ENCODE measurements around the gene JADE3. TPM values are rescaled to one million over a fixed set of nuclear protein-coding genes. Genes with fewer than 3 reads are reported as not detected.
A peak's percentile ranks its signal among the peaks of the same experiment; 100 is the strongest.

JADE3 gene
- total RNA-seq, 3 donors from 2014 or later = 7.5 to 20.8 (median 12.8) TPM

- no peaks in the 10 kb centered on the region for H3K4me1 ChIP-seq
- TF ChIP-seq CTCF (IDR thresholded peaks at IDR 0.05) = peak in 2 of 3 donors; percentile 42 to 50
- TF ChIP-seq POLR2AphosphoS5 (IDR thresholded peaks at IDR 0.05) = no peak
- H3K27me3 ChIP-seq = peaks cover 0 to 27% of the 10 kb centered on the region in 2 donors
- no peak overlapping the region for H3K27ac ChIP-seq
- no peaks in the 10 kb centered on the region for H3K9me3 ChIP-seq
- DNase-seq (ENCODE audit: low spot score in 2 of 2) = no peak
- intact Hi-C loops (cut with DNase I; ENCODE audit: low total_unique reads) = no loop called here
- no peaks in the 10 kb centered on the region for H3K36me3 ChIP-seq
- H3K4me3 ChIP-seq = no peak overlapping the region
These were observed 118.1 kb downstream of the JADE3 start for GRCh38 chrX:47030339-47030738.

GRCh38 chrX:47047989-47048388, 135.8 kb downstream of the JADE3 start:
- Histone ChIP-seq H3K4me3 (no peak overlapping the region), H3K9me3 (peaks cover under 1 to 8% of the 10 kb centered on the region in 2 donors), H3K27ac (no peak overlapping the region), H3K36me3 (no peaks in the 10 kb centered on the region), H3K4me1 (no peaks in the 10 kb centered on the region), H3K27me3 (peaks cover 0 to 8% of the 10 kb centered on the region in 2 donors)
- TF ChIP-seq CTCF (IDR thresholded peaks at IDR 0.05) (no peak), POLR2AphosphoS5 (IDR thresholded peaks at IDR 0.05) (no peak), POLR2A (IDR thresholded peaks at IDR 0.05) (no peak)
- intact Hi-C loops (cut with DNase I; ENCODE audit: low total_unique reads) = loop anchor here (10.0 kb wide), 1 partner anchor 1267 kb away; no protein-coding TSS in a partner anchor
- DNase-seq (ENCODE audit: low spot score in 2 of 2) = no peak

GRCh38 chrX:47059142-47059874, 147.1 kb downstream of the JADE3 start:
- intact Hi-C loops (cut with DNase I; ENCODE audit: low total_unique reads) = no loop called here
- Histone ChIP-seq H3K36me3 (no peaks in the 10 kb centered on the region), H3K27ac (no peak overlapping the region)

GRCh38 chrX:47060708-47061107, 148.5 kb downstream of the JADE3 start:
- no peak for DNase-seq (ENCODE audit: low spot score in 2 of 2)
- intact Hi-C loops (cut with DNase I; ENCODE audit: low total_unique reads) = no loop called here
- Histone ChIP-seq H3K4me1 (no peaks in the 10 kb centered on the region), H3K27ac (no peak overlapping the region), H3K4me3 (no peak overlapping the region), H3K27me3 (peaks cover 0 to 62% of the 10 kb centered on the region in 2 donors), H3K36me3 (no peaks in the 10 kb centered on the region), H3K9me3 (no peaks in the 10 kb centered on the region)
- TF ChIP-seq POLR2A (IDR thresholded peaks at IDR 0.05) = no peak
- no peak for TF ChIP-seq POLR2AphosphoS5 (IDR thresholded peaks at IDR 0.05)
- no peak for TF ChIP-seq CTCF (IDR thresholded peaks at IDR 0.05)

More at GRCh38 chrX:47059142-47059874, 147.1 kb downstream of the JADE3 start:
- TF ChIP-seq CTCF (IDR thresholded peaks at IDR 0.05) = no peak
- no peak for TF ChIP-seq POLR2AphosphoS5 (IDR thresholded peaks at IDR 0.05)
- TF ChIP-seq POLR2A (IDR thresholded peaks at IDR 0.05) = no peak
- H3K4me3 ChIP-seq = no peak overlapping the region
- no peaks in the 10 kb centered on the region for H3K4me1 ChIP-seq
- no peak for DNase-seq (ENCODE audit: low spot score in 2 of 2)
- no peaks in the 10 kb centered on the region for H3K9me3 ChIP-seq
- peaks cover 0 to 59% of the 10 kb centered on the region in 2 donors for H3K27me3 ChIP-seq

- DNase-seq (ENCODE audit: low spot score in 2 of 2) = no peak
- H3K4me3 ChIP-seq = no peak overlapping the region
- no peak for TF ChIP-seq CTCF (IDR thresholded peaks at IDR 0.05)
- no peak for TF ChIP-seq POLR2AphosphoS5 (IDR thresholded peaks at IDR 0.05)
- no peak for TF ChIP-seq POLR2A (IDR thresholded peaks at IDR 0.05)
- H3K36me3 ChIP-seq = no peaks in the 10 kb centered on the region
- intact Hi-C loops (cut with DNase I; ENCODE audit: low total_unique reads) = no loop called here
- peaks cover 0 to 57% of the 10 kb centered on the region in 2 donors for H3K27me3 ChIP-seq
- no peaks in the 10 kb centered on the region for H3K9me3 ChIP-seq
- H3K4me1 ChIP-seq = no peaks in the 10 kb centered on the region
- no peak overlapping the region for H3K27ac ChIP-seq
These were observed 149.2 kb downstream of the JADE3 start for GRCh38 chrX:47061238-47061919.
